Cardiac ventricle fibroblast (primary cell): ENCODE measurements around the gene RBM46. TPM values are rescaled to one million over a fixed set of nuclear protein-coding genes. Genes with fewer than 3 reads are reported as not detected.

Experiments
- total RNA-seq: library from RNA; depleted of rRNA; stranded (reverse); fragments of >200 nt; gene quantifications from 2 replicates; pipeline ENCODE4 v1.2.3, GENCODE V29; 2015

RBM46 gene
- total RNA-seq, result 0.20 TPM in 1 of 2 replicates, not detected in the other

GRCh38 chr4:154781126-154781982, at the start of gene RBM46:
TSS of gene RBM46 (plus strand) at chr4:154781272. CDS start at chr4:154796753, 15,481 bp downstream.

GRCh38 chr4:154743683-154744340, 37.3 kb upstream of the RBM46 start, which contains the start of gene LRAT:
TSS of gene LRAT (plus strand) at chr4:154744000. CDS start at chr4:154744327, 327 bp downstream.

Other genes with a start within 250 kb of the RBM46 start
- 22.7 and 44.3 TPM in 2 replicates for gene PLRG1, start 230.9 kb upstream of the RBM46 start, total RNA-seq
- gene FGB, start 218.3 kb upstream of the RBM46 start, total RNA-seq, result not detected in 2 replicates
- gene FGA, start 190.5 kb upstream of the RBM46 start, total RNA-seq, result not detected in 2 replicates
- gene FGG, start 168.6 kb upstream of the RBM46 start, total RNA-seq, result not detected in 2 replicates
- not detected in 2 replicates for gene LRAT, start 37.3 kb upstream of the RBM46 start, total RNA-seq